Progenitor cell of endocrine pancreas (in vitro differentiated cells): ENCODE results near the gene DNAH5. TPM values are rescaled to one million over a fixed set of nuclear protein-coding genes. Genes with fewer than 3 reads are reported as not detected.

Experiments
- DNase-seq: peaks from one replicate; pipeline ENCODE4 v3.0.0; 2021; ENCODE audit warnings: low spot score; ENCODE audit not compliant: unreplicated experiment
- H3K27ac Mint-ChIP-seq: 2 replicates; pipeline ENCODE4 v1.8.0; 2021; ENCODE audit warnings: mild to moderate bottlenecking, moderate library complexity, mixed read lengths
- H3K27me3 Mint-ChIP-seq: 2 replicates; pipeline ENCODE4 v1.8.0; 2021; ENCODE audit warnings: mixed read lengths
- H3K36me3 Mint-ChIP-seq: 2 replicates; pipeline ENCODE4 v1.8.0; 2022; ENCODE audit warnings: mixed read lengths; ENCODE audit not compliant: insufficient read depth
- H3K4me1 Mint-ChIP-seq: 2 replicates; pipeline ENCODE4 v1.8.0; 2021; ENCODE audit warnings: low read depth, mixed read lengths
- H3K4me3 Mint-ChIP-seq: 2 replicates; pipeline ENCODE4 v1.8.0; 2021; ENCODE audit warnings: low read depth, mild to moderate bottlenecking, moderate library complexity, mixed read lengths
- H3K9me3 Mint-ChIP-seq: 2 replicates; pipeline ENCODE4 v1.8.0; 2021; ENCODE audit warnings: low read depth, mixed read lengths
- CTCF ChIP-seq: fragments of 200-600 bp; sonication (generic); IDR thresholded peaks from one replicate; pipeline ENCODE4 v1.5.0; 2021; ENCODE audit warnings: antibody characterized with exemption, mild to moderate bottlenecking; ENCODE audit not compliant: unreplicated experiment
- total RNA-seq: library from RNA; stranded (reverse); gene quantifications from 2 replicates; pipeline ENCODE4 v1.2.1, GENCODE V29; 2021

Gene DNAH5
- total RNA-seq, 1 donor from 2014 or later = 1.4 TPM

GRCh38 chr5:13658761-13659160, 285.7 kb downstream of the DNAH5 start:
- H3K27ac Mint-ChIP-seq = no peak overlapping the region
- no peaks in the 10 kb centered on the region for H3K9me3 Mint-ChIP-seq
- no peaks in the 10 kb centered on the region for H3K27me3 Mint-ChIP-seq
- no peaks in the 10 kb centered on the region for H3K36me3 Mint-ChIP-seq
- no peak overlapping the region for H3K4me3 Mint-ChIP-seq
- TF ChIP-seq CTCF = no peak
- H3K4me1 Mint-ChIP-seq = peaks cover 10% of the 10 kb centered on the region
- DNase-seq = no peak

DNA sequence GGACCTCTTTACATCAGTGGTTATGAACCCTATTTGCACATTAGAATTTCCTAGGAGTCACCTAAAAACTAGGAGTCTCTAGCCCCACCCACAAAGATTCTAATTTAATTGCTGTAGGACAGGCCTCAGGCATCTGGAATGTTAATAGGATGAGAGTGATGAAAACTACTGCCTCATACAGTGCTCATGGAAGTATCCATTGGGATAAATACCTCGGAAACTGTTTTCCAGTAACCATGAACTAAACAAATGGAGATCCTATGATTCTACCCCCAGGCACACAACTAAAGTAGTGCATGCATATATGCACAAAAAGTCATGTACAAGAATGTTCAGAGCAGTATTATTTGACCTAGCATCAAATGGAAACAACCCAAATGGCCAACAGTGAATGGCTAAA, 286.3 kb downstream of the DNAH5 start:
- Mint-ChIP-seq H3K9me3 (no peaks in the 10 kb centered on the region), H3K27ac (no peak overlapping the region), H3K27me3 (no peaks in the 10 kb centered on the region), H3K4me1 (peaks cover 10% of the 10 kb centered on the region), H3K36me3 (no peaks in the 10 kb centered on the region), H3K4me3 (no peak overlapping the region)
- TF ChIP-seq CTCF = no peak
- no peak for DNase-seq

- no peaks in the 10 kb centered on the region for H3K36me3 Mint-ChIP-seq
- no peak overlapping the region for H3K4me3 Mint-ChIP-seq
- no peaks in the 10 kb centered on the region for H3K27me3 Mint-ChIP-seq
- H3K9me3 Mint-ChIP-seq = peaks cover 4% of the 10 kb centered on the region
- DNase-seq = no peak
- H3K4me1 Mint-ChIP-seq = no peaks in the 10 kb centered on the region
- no peak for TF ChIP-seq CTCF
- H3K27ac Mint-ChIP-seq = no peak overlapping the region
These were observed 290.8 kb downstream of the DNAH5 start for GRCh38 chr5:13653709-13654108.

DNA sequence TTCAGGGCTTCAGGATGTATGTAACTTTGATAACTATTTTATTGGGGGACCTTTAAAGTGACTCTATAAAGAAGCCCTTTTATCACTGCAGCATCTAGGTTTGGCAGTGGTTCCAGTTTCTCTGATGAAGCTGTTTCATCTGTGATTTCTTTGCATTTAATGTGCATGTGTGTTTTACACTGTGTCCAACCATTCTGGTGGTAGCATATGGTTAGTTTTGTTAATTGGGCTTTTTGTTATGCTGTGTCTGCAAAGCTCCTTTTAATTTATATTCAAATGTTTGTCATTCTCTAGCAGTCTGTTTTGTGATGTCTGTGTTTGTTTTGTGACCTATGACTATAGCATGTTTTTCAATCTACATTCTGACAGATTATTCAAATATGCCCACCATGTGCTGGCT, 294.8 kb downstream of the DNAH5 start:
- TF ChIP-seq CTCF = no peak
- DNase-seq = no peak

GRCh38 chr5:13648822-13649221, 295.7 kb downstream of the DNAH5 start:
- TF ChIP-seq CTCF = no peak
- H3K4me3 Mint-ChIP-seq = no peak overlapping the region
- H3K27me3 Mint-ChIP-seq = no peaks in the 10 kb centered on the region
- peaks cover 4% of the 10 kb centered on the region for H3K9me3 Mint-ChIP-seq
- H3K4me1 Mint-ChIP-seq = no peaks in the 10 kb centered on the region
- no peaks in the 10 kb centered on the region for H3K36me3 Mint-ChIP-seq
- no peak for DNase-seq
- H3K27ac Mint-ChIP-seq = no peak overlapping the region

More for the DNA sequence above, 294.8 kb downstream of the DNAH5 start:
- Mint-ChIP-seq H3K27me3 (no peaks in the 10 kb centered on the region), H3K9me3 (peaks cover 4% of the 10 kb centered on the region), H3K4me3 (no peak overlapping the region), H3K36me3 (no peaks in the 10 kb centered on the region), H3K4me1 (no peaks in the 10 kb centered on the region), H3K27ac (no peak overlapping the region)
